Activated naive CD4-positive, alpha-beta T cell treated with anti-CD3 and anti-CD28 coated beads for 36 hours (primary cell): Measurements from ENCODE around the gene ZIC4. TPM values are rescaled to one million over a fixed set of nuclear protein-coding genes. Genes with fewer than 3 reads are reported as not detected.

ENCODE experiments used
- CTCF ChIA-PET: fragments of 350-600 bp; sonication (Branson Sonifier 250); formaldehyde crosslinking; loops from one replicate; lab custom pipeline; 2021; ENCODE audit warnings: antibody characterized with exemption; lab: Charles Lee
- DNase-seq: peaks from one replicate; pipeline ENCODE4 v3.0.0-alpha.2; 2020
- H3K27ac Mint-ChIP-seq: one replicate; pipeline ENCODE4 v1.8.0; 2021; ENCODE audit warnings: mild to moderate bottlenecking, mixed read lengths
- H3K27me3 Mint-ChIP-seq: one replicate; pipeline ENCODE4 v1.8.0; 2021; ENCODE audit warnings: low read depth, mixed read lengths
- H3K36me3 Mint-ChIP-seq: one replicate; pipeline ENCODE4 v1.8.0; 2021; ENCODE audit warnings: low read depth, mixed read lengths
- H3K4me1 Mint-ChIP-seq: one replicate; pipeline ENCODE4 v1.8.0; 2021; ENCODE audit warnings: low read depth, mixed read lengths
- H3K4me3 Mint-ChIP-seq: one replicate; pipeline ENCODE4 v1.8.0; 2021; ENCODE audit warnings: mild to moderate bottlenecking, moderate library complexity, mixed read lengths
- H3K9me3 Mint-ChIP-seq: one replicate; pipeline ENCODE4 v1.8.0; 2021; ENCODE audit warnings: mixed read lengths
- intact Hi-C: fragments of 100-400 bp; cut with micrococcal nuclease; formaldehyde crosslinking; loops from one replicate; pipeline ENCODE4 v1.15.1; 2023
- total RNA-seq, 2 experiments: library from RNA; stranded (reverse); gene quantifications; one replicate each; pipeline ENCODE4 v1.2.3, GENCODE V29; 2021

Gene ZIC4
- total RNA-seq, 2 experiments from 2014 or later = not detected

GRCh38 chr3:147390589-147391569, 15.5 kb downstream of the ZIC4 start:
- Mint-ChIP-seq H3K36me3 (peaks cover 12% of the 10 kb centered on the region), H3K4me1 (peaks cover 2% of the 10 kb centered on the region), H3K27me3 (peaks cover 92% of the 10 kb centered on the region), H3K27ac (no peak overlapping the region), H3K4me3 (no peak overlapping the region), H3K9me3 (peaks cover 1% of the 10 kb centered on the region)
- CTCF ChIA-PET = no interaction called here
- DNase-seq = no peak
- intact Hi-C loops = loop anchor here (1.0 kb wide), 1 partner anchor 21 kb away; no protein-coding TSS in a partner anchor

GRCh38 chr3:147389717-147390116, 16.6 kb downstream of the ZIC4 start:
- Mint-ChIP-seq H3K9me3 (peaks cover 1% of the 10 kb centered on the region), H3K27me3 (peaks cover 92% of the 10 kb centered on the region), H3K4me1 (peaks cover 2% of the 10 kb centered on the region), H3K36me3 (peaks cover 12% of the 10 kb centered on the region), H3K4me3 (no peak overlapping the region), H3K27ac (no peak overlapping the region)
- CTCF ChIA-PET = no interaction called here
- no peak for DNase-seq
- intact Hi-C loops = loop anchor here (1.0 kb wide), 1 partner anchor 23 kb away; no protein-coding TSS in a partner anchor

- H3K4me1 Mint-ChIP-seq = peaks cover under 1% of the 10 kb centered on the region
- CTCF ChIA-PET = no interaction called here
- peaks cover 1% of the 10 kb centered on the region for H3K9me3 Mint-ChIP-seq
- peaks cover 93% of the 10 kb centered on the region for H3K27me3 Mint-ChIP-seq
- no peak overlapping the region for H3K27ac Mint-ChIP-seq
- no peak overlapping the region for H3K4me3 Mint-ChIP-seq
- DNase-seq = no peak
- intact Hi-C loops = no loop called here
- peaks cover 12% of the 10 kb centered on the region for H3K36me3 Mint-ChIP-seq
These were observed 17.4 kb downstream of the ZIC4 start for GRCh38 chr3:147388700-147389580.

GRCh38 chr3:147387885-147388699, 18.3 kb downstream of the ZIC4 start:
- Mint-ChIP-seq H3K27me3 (peaks cover 96% of the 10 kb centered on the region), H3K4me3 (no peak overlapping the region), H3K36me3 (peaks cover 12% of the 10 kb centered on the region), H3K9me3 (peaks cover 1% of the 10 kb centered on the region), H3K27ac (no peak overlapping the region), H3K4me1 (no peaks in the 10 kb centered on the region)
- CTCF ChIA-PET = no interaction called here
- DNase-seq = no peak
- intact Hi-C loops = no loop called here

GRCh38 chr3:147387291-147387884, 19.0 kb downstream of the ZIC4 start:
- no peak overlapping the region for H3K27ac Mint-ChIP-seq
- no peak for DNase-seq
- H3K4me1 Mint-ChIP-seq = no peaks in the 10 kb centered on the region
- intact Hi-C loops = no loop called here
- CTCF ChIA-PET = no interaction called here
- H3K9me3 Mint-ChIP-seq = no peaks in the 10 kb centered on the region
- peaks cover 95% of the 10 kb centered on the region for H3K27me3 Mint-ChIP-seq
- no peak overlapping the region for H3K4me3 Mint-ChIP-seq
- H3K36me3 Mint-ChIP-seq = peaks cover 10% of the 10 kb centered on the region

- Mint-ChIP-seq H3K4me1 (no peaks in the 10 kb centered on the region), H3K4me3 (no peak overlapping the region), H3K36me3 (peaks cover 3% of the 10 kb centered on the region), H3K27me3 (peaks cover 90% of the 10 kb centered on the region), H3K27ac (no peak overlapping the region), H3K9me3 (peaks cover 2% of the 10 kb centered on the region)
- CTCF ChIA-PET = no interaction called here
- intact Hi-C loops = no loop called here
- no peak for DNase-seq
These were observed 21.0 kb downstream of the ZIC4 start for GRCh38 chr3:147385059-147386012.

GRCh38 chr3:147384210-147385058, 21.9 kb downstream of the ZIC4 start:
- H3K27me3 Mint-ChIP-seq = peaks cover 90% of the 10 kb centered on the region
- CTCF ChIA-PET = interaction anchor here (0.7 kb wide), 1 partner anchor 37 kb away, joined by 3 read pairs; no protein-coding TSS in a partner anchor
- no peaks in the 10 kb centered on the region for H3K4me1 Mint-ChIP-seq
- peaks cover 3% of the 10 kb centered on the region for H3K36me3 Mint-ChIP-seq
- intact Hi-C loops = no loop called here
- peaks cover 2% of the 10 kb centered on the region for H3K9me3 Mint-ChIP-seq
- DNase-seq = no peak
- no peak overlapping the region for H3K4me3 Mint-ChIP-seq
- no peak overlapping the region for H3K27ac Mint-ChIP-seq

GRCh38 chr3:147383617-147384016, 22.7 kb downstream of the ZIC4 start:
- CTCF ChIA-PET = interaction anchor here (0.7 to 1.2 kb wide), 2 partner anchors 10 to 38 kb away, joined by 3 to 5 read pairs; no protein-coding TSS in a partner anchor
- Mint-ChIP-seq H3K4me3 (no peak overlapping the region), H3K4me1 (no peaks in the 10 kb centered on the region), H3K27me3 (peaks cover 90% of the 10 kb centered on the region), H3K9me3 (peaks cover 5% of the 10 kb centered on the region), H3K27ac (no peak overlapping the region), H3K36me3 (peaks cover 3% of the 10 kb centered on the region)
- intact Hi-C loops = no loop called here
- DNase-seq = no peak

- Mint-ChIP-seq H3K27ac (no peak overlapping the region), H3K27me3 (peaks cover 88% of the 10 kb centered on the region), H3K4me1 (no peaks in the 10 kb centered on the region), H3K9me3 (peaks cover 5% of the 10 kb centered on the region), H3K36me3 (peaks cover 1% of the 10 kb centered on the region), H3K4me3 (no peak overlapping the region)
- DNase-seq = no peak
- CTCF ChIA-PET = interaction anchor here (0.6 kb wide), 1 partner anchor 34 kb away, joined by 4 read pairs; no protein-coding TSS in a partner anchor
- intact Hi-C loops = no loop called here
These were observed 24.7 kb downstream of the ZIC4 start for GRCh38 chr3:147381596-147381995.

GRCh38 chr3:147380977-147381376, 25.4 kb downstream of the ZIC4 start:
- DNase-seq = no peak
- H3K4me3 Mint-ChIP-seq = no peak overlapping the region
- peaks cover 5% of the 10 kb centered on the region for H3K9me3 Mint-ChIP-seq
- intact Hi-C loops = no loop called here
- H3K27ac Mint-ChIP-seq = no peak overlapping the region
- no peaks in the 10 kb centered on the region for H3K4me1 Mint-ChIP-seq
- H3K36me3 Mint-ChIP-seq = peaks cover 1% of the 10 kb centered on the region
- CTCF ChIA-PET = no interaction called here
- peaks cover 84% of the 10 kb centered on the region for H3K27me3 Mint-ChIP-seq
